Measurements from ENCODE around the gene TPBG.

- no peak for TF ChIP-seq CTCF (conservative IDR thresholded peaks at IDR 0.05)
- TF ChIP-seq EZH2 (IDR thresholded peaks at IDR 0.05; ENCODE audit: low read depth) = no peak
Observed at GRCh38 chr6:82415820-82416219, 52.2 kb downstream of the TPBG start.

Data from PC-9 (cell line).